T47D (cell line): ENCODE measurements around the gene RPAP2.
"Not testable (repeated sequence)": the region's sequence is repeated elsewhere in the genome, so short reads cannot be mapped to it uniquely, and the experiment has no call there.

ENCODE experiments used
- DNase-seq, 2 experiments: peaks; one replicate each; pipeline versions ENCODE4 v3.0.0 to v3.0.0-alpha.2; 2011 to 2012; ENCODE audit warnings: low read depth in 1 of 2, low spot score in 1 of 2
- JUND ChIP-seq: IDR thresholded peaks from 2 replicates; pipeline ENCODE4 v1.6.1; 2012; ENCODE audit warnings: low read depth
- in situ Hi-C: cut with HindIII; loops from 2 replicates; pipeline ENCODE4 v1.10.0; 2016; ENCODE audit warnings: low sequenced_read_pairs, low pct_unique_long_range_greater_than_20kb

RPAP2 gene

GRCh38 chr1:92419642-92420041 is 120.8 kb downstream of the RPAP2 start:
- no peak for TF ChIP-seq JUND
- in situ Hi-C loops = no loop called here
- no peak for DNase-seq

- DNase-seq = no peak
- in situ Hi-C loops = no loop called here
- TF ChIP-seq JUND = no peak
Observed at GRCh38 chr1:92424381-92424780, 125.5 kb downstream of the RPAP2 start.

DNA sequence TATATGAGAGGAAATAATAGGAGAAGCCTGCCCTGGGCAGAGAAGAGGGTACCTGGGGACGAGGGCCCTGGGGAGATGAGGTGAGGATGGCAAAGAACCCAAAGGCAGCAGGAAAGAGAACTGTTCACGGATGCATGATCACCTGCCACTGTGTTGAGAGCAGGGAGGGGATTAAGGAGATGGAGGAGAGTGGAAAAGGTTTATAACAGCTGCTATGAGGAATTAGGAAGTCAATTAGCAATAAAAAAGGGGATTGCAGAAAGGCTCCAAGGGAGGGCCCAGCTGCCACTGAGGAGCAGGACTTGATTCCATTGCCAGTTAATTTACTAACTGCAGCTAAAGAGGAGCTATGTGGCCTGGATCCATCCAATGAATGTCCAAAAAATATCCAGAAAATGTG is 126.8 kb downstream of the RPAP2 start:
- in situ Hi-C loops = no loop called here
- no peak for DNase-seq
- TF ChIP-seq JUND = no peak

GRCh38 chr1:92430030-92430429 is 131.2 kb downstream of the RPAP2 start:
- in situ Hi-C loops = no loop called here
- no peak for DNase-seq
- no peak for TF ChIP-seq JUND

DNA sequence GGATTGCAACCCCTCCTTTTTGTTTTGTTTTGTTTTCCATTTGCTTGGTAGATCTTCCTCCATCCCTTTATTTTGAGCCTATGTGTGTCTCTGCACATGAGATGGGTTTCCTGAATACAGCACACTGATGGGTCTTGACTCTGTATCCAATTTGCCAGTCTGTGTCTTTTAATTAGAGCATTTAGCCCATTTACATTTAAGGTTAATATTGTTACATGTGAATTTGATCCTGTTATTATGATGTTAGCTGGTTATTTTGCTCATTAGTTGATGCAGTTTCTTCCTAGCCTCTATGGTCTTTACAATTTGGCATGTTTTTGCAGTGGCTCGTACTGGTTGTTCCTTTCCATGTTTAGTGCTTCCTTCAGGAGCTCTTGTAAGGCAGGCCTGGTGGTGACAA is 135.7 kb downstream of the RPAP2 start:
- in situ Hi-C loops, DNase-seq: not testable (repeated sequence)

GRCh38 chr1:92439291-92439690 is 140.4 kb downstream of the RPAP2 start:
- in situ Hi-C loops = no loop called here
- DNase-seq = no peak
- no peak for TF ChIP-seq JUND

- in situ Hi-C loops = no loop called here
- TF ChIP-seq JUND = no peak
Observed at GRCh38 chr1:92441316-92441696, 142.4 kb downstream of the RPAP2 start.

GRCh38 chr1:92441697-92442342 is 143.0 kb downstream of the RPAP2 start:
- in situ Hi-C loops = no loop called here
- no peak for TF ChIP-seq JUND
- DNase-seq = peak in 1 of 2 experiments; percentile 64

More at GRCh38 chr1:92441316-92441696, 142.4 kb downstream of the RPAP2 start:
- DNase-seq = no peak

DNA sequence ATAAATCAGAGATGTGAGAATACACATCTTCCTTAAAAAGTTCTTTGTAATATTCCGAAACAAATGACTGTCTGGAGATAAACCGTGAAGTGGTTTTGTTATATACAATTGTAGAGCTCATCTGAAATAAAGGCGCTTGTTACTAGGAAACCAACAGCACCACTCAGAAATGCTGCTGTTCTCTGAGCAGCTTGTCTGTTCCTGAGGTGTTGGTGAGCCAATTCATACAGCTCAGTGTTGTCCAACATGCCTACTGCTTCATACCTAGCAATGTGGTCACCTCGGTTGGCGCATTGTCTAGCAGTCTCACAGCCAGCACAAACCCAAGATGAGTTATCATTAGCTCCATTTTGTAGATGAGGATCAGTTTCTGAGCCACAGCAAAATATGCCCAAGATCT is 143.5 kb downstream of the RPAP2 start:
- no peak for DNase-seq
- in situ Hi-C loops = no loop called here
- TF ChIP-seq JUND = no peak

DNA sequence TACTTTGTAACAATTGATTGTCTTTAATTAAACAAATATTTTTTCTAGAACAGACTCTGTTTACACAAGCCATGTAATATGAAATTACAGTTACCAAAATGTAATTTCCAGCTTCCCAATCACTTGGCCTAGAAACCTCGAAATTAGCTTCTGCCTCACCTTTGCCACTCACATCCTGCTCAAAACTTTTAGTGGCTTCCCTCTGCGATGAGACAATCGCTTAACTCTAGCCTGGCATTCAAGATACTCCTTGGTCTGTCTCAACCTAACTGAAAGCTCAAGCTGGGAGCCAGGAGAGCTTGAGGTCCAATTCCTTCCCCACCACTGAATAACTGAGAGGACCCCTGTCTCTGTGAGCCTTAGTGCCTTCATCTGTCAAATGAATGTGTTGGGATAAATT is 145.0 kb downstream of the RPAP2 start:
- no peak for TF ChIP-seq JUND
- in situ Hi-C loops = no loop called here
- DNase-seq = no peak

- no peak for DNase-seq
- no peak for TF ChIP-seq JUND
- in situ Hi-C loops = no loop called here
Observed at GRCh38 chr1:92444351-92444750, 145.5 kb downstream of the RPAP2 start.

DNA sequence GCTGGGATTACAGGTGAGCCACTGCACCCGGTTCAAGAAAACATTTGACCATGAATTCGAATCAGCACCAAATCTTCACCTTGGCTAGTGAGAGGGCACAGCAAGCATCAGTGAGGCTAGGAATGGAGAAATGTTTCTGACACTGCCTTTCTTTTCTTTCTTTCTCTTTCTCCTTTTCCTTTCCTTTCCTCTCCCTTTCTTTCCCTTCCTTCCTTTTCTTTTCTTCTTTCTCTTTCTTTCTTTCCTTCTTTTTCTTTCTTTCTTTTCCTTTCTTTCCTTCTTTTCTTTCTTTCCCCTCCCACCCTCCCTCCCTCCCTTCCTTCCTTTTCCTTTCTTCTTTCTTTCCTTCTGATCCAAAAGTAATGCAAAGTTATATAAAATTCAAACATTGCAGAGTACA is 147.0 kb downstream of the RPAP2 start:
- in situ Hi-C loops = no loop called here
- DNase-seq = no peak
- no peak for TF ChIP-seq JUND

DNA sequence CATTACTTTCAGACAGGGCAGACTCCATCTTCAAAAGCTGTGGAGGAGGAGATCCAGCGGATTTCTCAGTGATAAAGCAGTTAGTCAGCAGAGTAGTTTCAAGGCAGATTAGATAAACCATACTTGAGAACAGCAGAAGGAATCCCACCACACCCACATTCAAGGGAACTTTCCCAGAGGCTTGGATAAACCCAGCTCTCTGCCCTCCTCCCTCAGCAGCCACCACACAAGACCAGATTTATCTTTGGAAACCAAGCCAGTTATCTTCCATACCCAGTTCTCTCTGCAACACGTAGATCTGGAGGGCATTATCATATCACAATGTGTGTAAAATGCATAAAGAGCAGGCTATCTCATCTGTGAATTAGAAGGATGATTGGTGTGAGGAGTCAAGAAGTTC is 147.7 kb downstream of the RPAP2 start:
- in situ Hi-C loops = no loop called here
- TF ChIP-seq JUND = no peak
- DNase-seq = no peak

DNA sequence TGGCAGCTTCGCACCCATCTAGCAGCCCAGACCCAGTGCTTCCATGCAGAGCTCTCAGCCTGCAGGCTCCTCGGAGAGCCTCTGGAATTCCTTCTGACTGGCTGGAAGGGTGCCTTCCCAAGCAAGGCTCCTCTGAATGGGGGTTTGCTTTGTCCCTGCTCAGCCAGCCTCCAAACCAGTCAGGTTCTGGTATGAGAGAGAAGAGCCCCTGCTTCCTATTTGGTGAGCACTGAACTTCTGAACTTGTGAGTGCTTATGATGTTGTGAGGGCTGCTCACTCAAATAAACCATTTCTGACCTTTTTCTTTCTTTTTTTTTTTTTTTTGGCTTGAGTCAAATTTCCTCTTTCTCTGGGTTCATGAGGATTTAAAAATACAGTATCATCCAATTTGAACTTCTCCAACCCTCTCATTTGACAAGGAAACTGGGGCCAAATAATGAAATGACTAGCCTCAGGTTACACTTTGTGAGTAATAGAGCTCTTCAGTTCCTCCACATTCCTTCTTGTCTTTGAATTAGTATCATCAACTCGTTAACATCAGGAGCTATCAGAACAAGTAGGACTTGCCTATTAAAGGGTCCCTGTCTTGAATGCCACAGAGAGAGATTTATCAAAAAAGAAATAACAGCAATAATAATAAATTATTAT is 148.3 kb downstream of the RPAP2 start:
- DNase-seq = no peak
- TF ChIP-seq JUND = no peak
- in situ Hi-C loops = no loop called here
